Progenitor cell of endocrine pancreas (in vitro differentiated cells): ENCODE measurements around the gene ANO6. TPM values are rescaled to one million over a fixed set of nuclear protein-coding genes. Genes with fewer than 3 reads are reported as not detected.
A peak's percentile ranks its signal among the peaks of the same experiment; 100 is the strongest.
"Not testable (repeated sequence)": the region's sequence is repeated elsewhere in the genome, so short reads cannot be mapped to it uniquely, and the experiment has no call there.

Experiments used
- DNase-seq: peaks from one replicate; pipeline ENCODE4 v3.0.0; 2021; ENCODE audit warnings: low spot score; ENCODE audit not compliant: unreplicated experiment
- H3K27ac Mint-ChIP-seq: 2 replicates; pipeline ENCODE4 v1.8.0; 2021; ENCODE audit warnings: mild to moderate bottlenecking, moderate library complexity, mixed read lengths
- H3K27me3 Mint-ChIP-seq: 2 replicates; pipeline ENCODE4 v1.8.0; 2021; ENCODE audit warnings: mixed read lengths
- H3K36me3 Mint-ChIP-seq: 2 replicates; pipeline ENCODE4 v1.8.0; 2022; ENCODE audit warnings: mixed read lengths; ENCODE audit not compliant: insufficient read depth
- H3K4me1 Mint-ChIP-seq: 2 replicates; pipeline ENCODE4 v1.8.0; 2021; ENCODE audit warnings: low read depth, mixed read lengths
- H3K4me3 Mint-ChIP-seq: 2 replicates; pipeline ENCODE4 v1.8.0; 2021; ENCODE audit warnings: low read depth, mild to moderate bottlenecking, moderate library complexity, mixed read lengths
- H3K9me3 Mint-ChIP-seq: 2 replicates; pipeline ENCODE4 v1.8.0; 2021; ENCODE audit warnings: low read depth, mixed read lengths
- CTCF ChIP-seq: fragments of 200-600 bp; sonication (generic); IDR thresholded peaks from one replicate; pipeline ENCODE4 v1.5.0; 2021; ENCODE audit warnings: antibody characterized with exemption, mild to moderate bottlenecking; ENCODE audit not compliant: unreplicated experiment
- total RNA-seq: library from RNA; stranded (reverse); gene quantifications from 2 replicates; pipeline ENCODE4 v1.2.1, GENCODE V29; 2021

The ANO6 gene
- total RNA-seq, 1 donor from 2014 or later = 39.2 TPM

GRCh38 chr12:45388545-45388944 is 172.7 kb downstream of the ANO6 start:
- TF ChIP-seq CTCF = peak; percentile 62
- Mint-ChIP-seq H3K27me3 (no peaks in the 10 kb centered on the region), H3K27ac (no peak overlapping the region), H3K4me3 (no peak overlapping the region), H3K9me3 (peaks cover 8% of the 10 kb centered on the region), H3K4me1 (peaks cover 7% of the 10 kb centered on the region), H3K36me3 (peaks cover 34% of the 10 kb centered on the region)
- no peak for DNase-seq

- Mint-ChIP-seq H3K4me1 (peaks cover 7% of the 10 kb centered on the region), H3K27ac (no peak overlapping the region), H3K36me3 (peaks cover 38% of the 10 kb centered on the region), H3K27me3 (no peaks in the 10 kb centered on the region), H3K4me3 (no peak overlapping the region), H3K9me3 (peaks cover 14% of the 10 kb centered on the region)
- no peak for DNase-seq
- TF ChIP-seq CTCF = no peak
Observed at GRCh38 chr12:45389426-45389825, 173.5 kb downstream of the ANO6 start.

- peaks cover 43% of the 10 kb centered on the region for H3K36me3 Mint-ChIP-seq
- not testable (repeated sequence) for H3K27me3 Mint-ChIP-seq, DNase-seq, H3K27ac Mint-ChIP-seq, H3K4me1 Mint-ChIP-seq, H3K4me3 Mint-ChIP-seq
- H3K9me3 Mint-ChIP-seq = peaks cover 33% of the 10 kb centered on the region
Observed at GRCh38 chr12:45397499-45397898, 181.6 kb downstream of the ANO6 start.

GRCh38 chr12:45398552-45398951 is 182.7 kb downstream of the ANO6 start:
- no peaks in the 10 kb centered on the region for H3K4me1 Mint-ChIP-seq
- no peak for TF ChIP-seq CTCF
- peaks cover 36% of the 10 kb centered on the region for H3K36me3 Mint-ChIP-seq
- H3K27ac Mint-ChIP-seq = no peak overlapping the region
- DNase-seq = no peak
- H3K27me3 Mint-ChIP-seq = no peaks in the 10 kb centered on the region
- H3K4me3 Mint-ChIP-seq = no peak overlapping the region
- peaks cover 26% of the 10 kb centered on the region for H3K9me3 Mint-ChIP-seq

- H3K4me1 Mint-ChIP-seq = no peaks in the 10 kb centered on the region
- H3K27ac Mint-ChIP-seq = no peak overlapping the region
- no peak for TF ChIP-seq CTCF
- no peak for DNase-seq
- H3K9me3 Mint-ChIP-seq = peaks cover 10% of the 10 kb centered on the region
- H3K36me3 Mint-ChIP-seq = peaks cover 24% of the 10 kb centered on the region
- no peak overlapping the region for H3K4me3 Mint-ChIP-seq
- H3K27me3 Mint-ChIP-seq = no peaks in the 10 kb centered on the region
Observed at GRCh38 chr12:45400991-45401390, 185.1 kb downstream of the ANO6 start.

GRCh38 chr12:45402288-45402687 is 186.4 kb downstream of the ANO6 start:
- TF ChIP-seq CTCF = no peak

More at GRCh38 chr12:45402288-45402687, 186.4 kb downstream of the ANO6 start:
- no peaks in the 10 kb centered on the region for H3K4me1 Mint-ChIP-seq
- H3K27ac Mint-ChIP-seq = no peak overlapping the region
- DNase-seq = no peak
- H3K36me3 Mint-ChIP-seq = peaks cover 18% of the 10 kb centered on the region
- no peaks in the 10 kb centered on the region for H3K9me3 Mint-ChIP-seq
- no peak overlapping the region for H3K4me3 Mint-ChIP-seq
- no peaks in the 10 kb centered on the region for H3K27me3 Mint-ChIP-seq
